Hematopoietic multipotent progenitor cell treated with erythropoietin and hydrocortisone succinate and interleukin-3 and kit ligand, for 4 days (in vitro differentiated cells): ENCODE measurements around the gene JRKL.
"Not testable (repeated sequence)": the region's sequence is repeated elsewhere in the genome, so short reads cannot be mapped to it uniquely, and the experiment has no call there.

ENCODE experiments used
- DNase-seq: peaks from one replicate; pipeline ENCODE4 v3.0.0-alpha.2; 2015

JRKL gene

GRCh38 chr11:96396637-96397036 is 6.8 kb downstream of the JRKL start:
- no peak for DNase-seq

DNA sequence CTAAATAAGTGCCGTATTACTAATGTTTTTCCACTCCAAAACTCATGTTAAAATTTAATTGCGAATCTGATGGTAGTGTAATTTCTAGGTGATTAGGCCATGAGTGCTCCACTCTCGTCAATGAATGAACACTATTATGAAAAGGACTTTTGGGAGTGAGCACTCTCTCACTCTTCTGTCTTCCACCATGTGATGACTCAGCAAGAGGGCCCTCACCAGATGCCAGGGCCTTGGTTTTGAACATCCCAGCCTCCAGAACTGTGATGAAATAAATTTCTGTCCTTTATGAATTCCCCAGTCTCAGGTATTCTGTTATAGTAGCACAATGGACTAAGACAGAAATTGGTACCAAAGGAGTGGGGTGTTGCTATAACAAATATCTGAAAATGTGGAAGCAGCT is 8.1 kb downstream of the JRKL start:
- DNase-seq, result no peak

DNA sequence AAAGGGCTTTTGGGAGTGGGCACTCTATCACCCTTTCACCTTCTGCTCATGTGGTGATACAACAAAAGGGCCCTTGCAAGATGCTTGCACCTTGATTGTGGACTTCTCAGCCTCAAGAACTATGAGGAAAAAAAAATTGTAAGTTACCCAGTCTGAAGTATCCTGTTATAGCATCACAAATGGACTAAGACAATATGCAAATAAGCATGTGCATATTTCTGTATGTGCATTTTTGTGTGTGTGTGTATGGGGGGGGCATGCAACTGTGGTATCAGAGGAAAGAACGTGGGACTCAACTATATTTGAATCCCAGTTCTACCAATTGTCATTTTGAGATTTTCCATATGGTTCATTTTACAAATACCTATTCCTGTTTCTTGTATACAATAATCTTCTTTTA is 10.9 kb downstream of the JRKL start:
- no peak for DNase-seq

- not testable (repeated sequence) for DNase-seq
Observed at GRCh38 chr11:96411412-96411811, 21.6 kb downstream of the JRKL start.

DNA sequence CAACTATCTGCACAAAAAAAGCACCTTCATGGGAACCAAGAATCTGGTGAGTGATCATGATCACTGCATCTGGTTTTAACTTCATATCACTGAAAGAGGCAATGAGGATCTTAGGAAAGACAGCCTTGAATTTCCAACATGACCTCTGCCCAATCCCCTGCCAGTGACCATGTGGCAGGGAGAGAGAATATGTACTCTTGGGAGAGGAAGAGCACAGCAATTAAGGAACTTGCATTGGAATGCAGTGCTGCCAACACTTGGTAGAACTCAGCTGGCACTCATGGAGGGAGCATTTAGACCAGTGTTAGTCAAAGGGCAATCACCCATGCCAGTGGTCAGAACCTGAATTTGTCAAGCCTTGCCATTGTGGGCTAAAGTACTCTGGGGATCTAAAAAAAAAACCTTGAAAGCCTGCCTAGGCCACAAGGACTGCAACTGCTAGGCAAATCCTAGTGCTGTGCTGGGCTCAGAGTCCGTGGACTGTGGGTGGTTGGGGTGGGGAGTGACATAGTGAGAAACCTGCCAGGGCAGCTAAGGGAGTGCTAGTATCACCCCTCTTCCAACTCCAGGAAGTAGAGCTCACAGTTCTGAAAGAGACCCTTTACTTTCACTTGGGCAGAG is 23.1 kb downstream of the JRKL start:
- DNase-seq, result no peak

GRCh38 chr11:96413408-96413807 is 23.6 kb downstream of the JRKL start:
- DNase-seq, result no peak

DNA sequence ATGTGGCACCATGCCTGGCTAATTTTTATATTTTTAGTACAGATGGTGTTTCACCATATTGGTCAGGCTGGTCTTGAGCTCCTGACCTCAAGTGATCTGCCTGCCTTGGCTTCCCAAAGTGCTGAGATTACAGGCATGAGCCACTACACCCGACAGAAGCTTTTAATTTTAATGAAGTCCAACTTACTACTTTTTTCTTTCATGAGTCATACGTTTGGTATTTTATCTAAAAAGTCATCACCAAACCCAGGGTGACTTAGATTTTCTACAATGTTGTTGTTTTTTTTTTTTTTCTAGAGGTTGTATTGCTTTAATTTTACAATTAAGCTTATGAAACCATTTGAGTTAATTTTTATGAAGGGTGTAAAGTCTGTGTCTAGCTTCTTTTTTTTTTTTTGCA is 34.9 kb downstream of the JRKL start:
- no peak for DNase-seq

GRCh38 chr11:96430668-96431067 is 40.9 kb downstream of the JRKL start:
- no peak for DNase-seq

DNA sequence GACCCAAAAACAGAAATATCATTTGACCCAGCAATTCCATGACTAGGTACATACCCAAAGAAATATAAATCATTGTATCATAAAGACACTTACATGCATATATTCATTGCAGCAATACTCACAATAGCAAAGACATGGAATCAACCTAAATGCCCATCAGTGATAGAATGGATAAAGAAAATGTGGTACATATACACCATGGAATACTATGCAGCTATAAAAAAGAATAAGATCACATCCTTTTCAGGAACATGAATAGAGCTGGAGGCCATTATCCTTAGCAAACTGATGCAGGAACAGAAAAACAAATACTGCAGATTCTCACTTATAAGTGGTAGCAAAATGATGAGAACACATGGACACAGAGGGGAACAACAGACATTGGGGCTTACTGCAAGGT is 42.8 kb downstream of the JRKL start:
- not testable (repeated sequence) for DNase-seq
